ENCODE data around the gene NABP2.

Gene NABP2

DNA sequence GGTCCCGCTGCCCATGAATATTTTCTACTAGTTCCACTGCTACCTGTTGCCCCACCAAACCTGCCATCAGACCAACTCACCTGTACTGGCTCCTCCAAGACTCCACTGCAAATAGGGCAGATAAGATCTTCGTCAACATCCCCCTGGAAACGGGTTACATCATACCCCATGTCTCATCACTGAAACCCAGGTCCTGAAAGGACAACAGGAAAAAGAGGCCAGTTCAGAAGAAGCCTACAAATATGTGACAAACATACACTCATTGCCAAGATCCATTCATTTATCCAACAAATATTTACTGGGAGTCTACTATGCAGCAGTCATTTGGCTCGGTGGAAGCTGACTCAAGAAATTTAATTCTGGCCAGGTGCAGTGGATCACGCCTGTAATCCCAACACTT lies 10.3 kb upstream of the NABP2 start:
- H3K4me3 ChIP-seq, result no peak overlapping the region
- DNase-seq (ENCODE audit: low spot score), result no peak
- no peak overlapping the region for H3K27ac ChIP-seq
- TF ChIP-seq, protein P1, sequence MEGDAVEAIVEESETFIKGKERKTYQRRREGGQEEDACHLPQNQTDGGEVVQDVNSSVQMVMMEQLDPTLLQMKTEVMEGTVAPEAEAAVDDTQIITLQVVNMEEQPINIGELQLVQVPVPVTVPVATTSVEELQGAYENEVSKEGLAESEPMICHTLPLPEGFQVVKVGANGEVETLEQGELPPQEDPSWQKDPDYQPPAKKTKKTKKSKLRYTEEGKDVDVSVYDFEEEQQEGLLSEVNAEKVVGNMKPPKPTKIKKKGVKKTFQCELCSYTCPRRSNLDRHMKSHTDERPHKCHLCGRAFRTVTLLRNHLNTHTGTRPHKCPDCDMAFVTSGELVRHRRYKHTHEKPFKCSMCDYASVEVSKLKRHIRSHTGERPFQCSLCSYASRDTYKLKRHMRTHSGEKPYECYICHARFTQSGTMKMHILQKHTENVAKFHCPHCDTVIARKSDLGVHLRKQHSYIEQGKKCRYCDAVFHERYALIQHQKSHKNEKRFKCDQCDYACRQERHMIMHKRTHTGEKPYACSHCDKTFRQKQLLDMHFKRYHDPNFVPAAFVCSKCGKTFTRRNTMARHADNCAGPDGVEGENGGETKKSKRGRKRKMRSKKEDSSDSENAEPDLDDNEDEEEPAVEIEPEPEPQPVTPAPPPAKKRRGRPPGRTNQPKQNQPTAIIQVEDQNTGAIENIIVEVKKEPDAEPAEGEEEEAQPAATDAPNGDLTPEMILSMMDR (IDR thresholded peaks at IDR 0.05), result no peak

DNA sequence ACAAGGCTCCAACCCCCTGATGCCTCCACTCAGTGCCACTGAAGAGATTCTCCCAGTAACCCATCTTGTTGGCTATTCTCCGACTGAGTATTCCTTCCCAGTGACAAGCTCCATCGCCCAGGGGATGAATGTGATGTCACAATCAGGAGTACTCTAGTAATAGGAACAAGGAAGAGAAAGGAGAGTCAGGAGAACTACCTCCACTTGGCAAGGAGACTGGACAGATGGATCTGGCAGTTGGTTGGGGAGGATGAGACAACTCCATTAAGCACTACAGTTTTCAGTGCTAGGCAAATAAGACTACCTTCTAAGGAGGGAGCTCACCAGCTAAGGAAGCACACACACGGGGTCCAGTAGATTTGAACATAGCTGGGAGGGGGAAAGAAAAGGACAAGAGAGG lies 7.7 kb upstream of the NABP2 start:
- H3K27ac ChIP-seq, result no peak overlapping the region
- TF ChIP-seq, protein P1 (IDR thresholded peaks at IDR 0.05), result no peak
- H3K4me3 ChIP-seq, result no peak overlapping the region
- DNase-seq (ENCODE audit: low spot score), result no peak

DNA sequence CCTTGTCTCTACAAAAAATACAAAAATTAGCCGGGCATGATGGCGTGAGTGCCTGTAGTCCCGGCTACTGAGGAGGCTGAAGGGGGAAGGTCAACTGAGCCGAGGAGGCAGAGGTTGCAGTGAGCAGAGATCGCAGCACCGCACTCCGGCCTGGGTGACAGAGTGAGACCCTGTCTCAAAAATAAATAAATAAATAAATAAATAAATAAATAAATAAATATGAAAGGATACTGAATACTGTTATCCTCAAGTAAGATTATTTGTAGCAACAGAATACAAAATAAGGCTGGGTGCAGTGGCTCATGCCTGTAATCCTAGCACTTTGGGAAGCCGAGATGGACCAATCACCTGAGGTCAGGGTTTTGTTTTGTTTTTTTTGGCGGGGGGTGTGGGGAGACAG lies 4.3 kb upstream of the NABP2 start:
- peak overlapping the region; percentile 95 to 98 for H3K27ac ChIP-seq
- peak overlapping the region; percentile 85 for H3K4me3 ChIP-seq
- no peak for DNase-seq (ENCODE audit: low spot score)
- TF ChIP-seq, protein P1 (IDR thresholded peaks at IDR 0.05), result no peak

DNA sequence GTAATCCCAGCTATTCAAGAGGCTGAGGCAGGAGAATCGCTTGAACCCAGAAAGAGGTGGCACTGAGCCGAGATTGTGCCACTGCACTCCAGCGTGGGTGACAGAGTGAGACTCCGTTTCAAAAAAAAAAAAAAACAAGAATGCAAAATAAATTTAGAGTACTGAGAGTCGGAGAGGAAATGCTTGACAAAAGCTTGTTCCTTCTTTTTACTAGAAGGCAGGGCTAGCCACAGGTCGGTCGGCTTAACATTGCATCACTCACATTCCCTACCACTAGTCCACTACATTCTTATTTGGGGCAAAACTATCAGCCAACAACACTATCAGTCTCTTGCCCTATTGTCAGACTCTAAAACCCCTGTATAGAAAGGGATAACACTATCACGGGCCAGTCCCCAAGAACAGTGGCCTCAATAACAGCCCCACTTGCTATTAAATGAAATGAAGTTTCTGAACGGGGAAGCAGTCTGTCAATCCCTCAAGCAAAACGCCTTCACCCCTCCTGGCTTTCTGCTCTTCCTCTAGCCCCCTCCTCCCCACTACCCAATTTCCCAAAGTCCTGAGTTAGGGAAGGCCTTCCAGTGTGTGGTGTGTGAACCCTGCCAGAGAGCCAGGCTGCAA lies 3.4 kb upstream of the NABP2 start:
- Histone ChIP-seq H3K4me3 (peak overlapping the region; percentile 85), H3K27ac (peak overlapping the region; percentile 95 to 98)
- TF ChIP-seq, protein P1 (IDR thresholded peaks at IDR 0.05), result no peak
- no peak for DNase-seq (ENCODE audit: low spot score)

DNA sequence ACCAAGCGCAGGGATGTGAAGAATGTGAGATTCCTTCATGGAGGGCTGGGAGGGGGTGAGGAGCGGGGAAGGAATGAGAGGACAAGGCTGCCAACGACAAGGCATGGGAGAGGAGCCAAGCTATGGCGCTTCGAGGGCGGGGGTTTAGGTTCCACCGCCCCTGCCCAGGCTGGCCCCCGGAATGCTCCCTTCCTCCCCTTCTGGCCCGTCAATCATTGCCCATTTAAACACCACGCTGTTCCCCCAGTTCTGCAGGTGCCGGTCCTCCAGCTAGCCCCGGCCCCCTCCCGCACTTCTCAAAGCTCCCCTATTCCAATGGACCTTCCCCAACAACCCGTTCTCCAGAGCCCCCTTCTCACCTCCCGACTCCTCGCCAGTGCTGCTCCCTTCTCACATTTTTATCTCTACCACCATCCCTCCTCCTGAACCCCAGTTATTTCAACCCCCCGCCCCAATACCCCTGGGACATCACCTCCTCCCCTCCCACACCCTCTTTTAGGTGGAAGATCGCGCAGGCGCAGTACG lies 2.8 kb upstream of the NABP2 start:
- TF ChIP-seq, protein P1 (IDR thresholded peaks at IDR 0.05), result no peak
- Histone ChIP-seq H3K4me3 (peak overlapping the region; percentile 85), H3K27ac (peak overlapping the region; percentile 95 to 98)
- DNase-seq (ENCODE audit: low spot score), result peak; percentile 91

DNA sequence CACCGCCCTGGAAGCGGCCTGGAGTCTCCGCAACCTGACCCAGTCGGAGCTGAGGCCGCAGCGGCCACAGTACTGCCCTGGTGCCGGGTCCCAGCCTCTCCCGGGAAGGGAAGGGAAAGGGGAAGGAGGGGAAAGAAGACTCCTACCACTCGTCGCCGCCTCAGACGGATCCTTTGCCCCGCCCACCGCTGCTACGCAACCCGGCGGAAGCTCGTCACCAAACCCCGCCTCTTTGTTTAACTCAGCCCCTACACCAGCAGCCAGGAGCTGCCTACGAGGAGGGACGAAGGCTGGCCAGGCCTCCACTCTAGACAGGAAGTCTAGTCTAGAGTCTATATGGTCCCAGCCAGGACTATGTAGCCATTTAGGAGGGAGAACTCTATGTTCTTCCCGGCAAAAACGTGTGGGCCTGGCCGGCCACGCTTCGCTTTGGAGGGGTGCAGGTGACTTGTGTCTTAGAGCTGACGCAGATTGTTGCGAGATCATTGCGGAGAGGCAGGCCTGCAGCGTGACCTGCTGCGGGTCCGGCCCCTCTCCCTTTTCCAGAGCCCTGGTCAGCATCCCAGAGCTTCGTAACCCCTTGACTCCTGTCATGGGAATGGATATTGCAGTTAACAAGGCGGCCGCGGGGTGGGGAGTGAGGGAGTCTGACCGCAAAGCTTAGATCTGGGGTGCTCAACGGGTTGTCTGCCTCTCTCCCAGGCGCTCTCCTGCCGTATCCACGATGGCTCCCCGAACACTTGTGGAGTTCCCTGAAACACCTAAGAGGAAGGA lies 2.2 kb upstream of the NABP2 start, which contains the start of gene RNF41:
TSS of gene RNF41 (minus strand) at position 166 of the 774 bp plus-strand sequence. CDS start 7,875 bp downstream, outside the sequence.
- peak; percentile 99 for DNase-seq (ENCODE audit: low spot score)
- H3K27ac ChIP-seq, result peak within 1 kb of the TSS; percentile 95 to 98
- TF ChIP-seq, protein P1 (IDR thresholded peaks at IDR 0.05), result no peak
- peak within 1 kb of the TSS; percentile 85 for H3K4me3 ChIP-seq

Data from coronary artery (tissue), 2 donors.